ENCODE results near the gene GPR132. TPM values are rescaled to one million over a fixed set of nuclear protein-coding genes. Genes with fewer than 3 reads are reported as not detected.

Gene GPR132
- total RNA-seq, 3 donors from 2014 or later (not counting 1 experiment from before 2014, with no cell fraction given) = 18.2 to 30.3 (median 26.7) TPM

DNA sequence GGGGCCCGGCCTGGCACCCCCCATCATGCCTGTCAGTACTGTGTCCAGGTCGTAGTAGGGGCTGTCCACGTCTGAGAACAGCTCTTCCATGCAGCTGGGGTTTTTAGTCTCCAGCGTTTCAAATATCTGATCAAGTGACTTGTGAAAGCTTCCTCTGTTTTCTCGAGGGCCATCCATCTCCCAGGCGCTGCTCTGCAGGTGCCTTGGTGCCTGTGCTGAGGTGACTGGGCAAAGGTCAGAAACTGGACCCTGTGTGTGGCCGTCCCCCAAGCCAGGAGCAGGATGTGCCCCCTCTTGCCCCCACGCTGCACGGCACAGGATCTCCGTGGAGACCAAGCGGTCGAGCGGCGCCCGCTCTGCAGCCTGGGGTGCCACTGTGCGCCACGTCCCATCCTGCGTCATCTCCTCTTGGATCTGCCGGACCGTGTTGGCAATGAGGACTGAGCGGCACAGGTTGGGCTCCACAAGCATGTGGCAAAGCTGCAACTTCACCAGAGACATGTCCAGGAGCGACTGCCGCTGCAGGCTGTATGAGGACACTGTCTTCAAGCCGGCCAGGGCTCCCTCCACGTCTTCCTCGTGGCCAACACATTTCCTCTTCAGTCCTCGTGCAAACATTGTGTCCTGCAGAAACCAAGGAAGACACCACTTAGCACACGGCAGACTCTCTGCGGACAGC, 53.8 kb downstream of the GPR132 start:
- Histone ChIP-seq H3K4me1 (ENCODE audit: control insufficient read depth, insufficient read depth, low read length) (peaks cover 21% of the 10 kb centered on the region), H3K27ac (ENCODE audit: low read length) (no peak overlapping the region), H3K36me3 (ENCODE audit: control insufficient read depth, insufficient read depth, low read length) (peaks cover 26% of the 10 kb centered on the region), H3K9me3 (ENCODE audit: control insufficient read depth, insufficient read depth, low read length) (no peaks in the 10 kb centered on the region), H3K27me3 (ENCODE audit: control insufficient read depth, insufficient read depth, low read length) (no peaks in the 10 kb centered on the region), H3K4me3 (ENCODE audit: low read length) (no peak overlapping the region)
- no peak for DNase-seq
- Mint-ChIP-seq H3K36me3 (no peaks in the 10 kb centered on the region), H3K9me3 (no peaks in the 10 kb centered on the region), H3K27me3 (ENCODE audit: low read depth in 2 of 2) (no peaks in the 10 kb centered on the region), H3K4me1 (peaks cover 21 to 42% of the 10 kb centered on the region in 2 donors), H3K27ac (no peak overlapping the region), H3K4me3 (no peak overlapping the region)
- no peak for TF ChIP-seq CTCF (IDR thresholded peaks at IDR 0.05)
- WGBS (ENCODE audit: insufficient coverage) = 91% methylated on average over 29 of the region's 29 CpGs
- intact Hi-C loops (cut with micrococcal nuclease) = no loop called here
- ATAC-seq = no peak

DNA sequence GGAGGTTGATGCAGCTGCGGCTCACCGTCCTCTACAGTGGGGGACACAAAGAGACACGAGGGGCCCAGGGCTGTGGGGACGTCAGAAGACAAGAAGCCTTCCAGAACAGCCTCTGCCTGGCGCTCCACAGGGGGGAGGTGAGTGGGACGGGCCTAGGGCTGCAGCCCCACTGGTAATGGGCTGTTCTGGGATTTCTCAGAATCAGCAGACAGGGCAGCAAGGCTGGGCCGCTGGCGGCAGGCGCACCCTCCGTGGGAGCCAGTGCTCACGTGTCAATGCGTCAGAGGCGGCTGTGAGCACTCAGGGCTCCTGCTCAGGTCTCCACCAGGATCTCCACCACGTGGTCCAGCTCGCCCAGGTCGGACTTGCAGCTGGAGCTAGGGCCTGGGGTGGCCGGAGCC, 54.3 kb downstream of the GPR132 start:
- H3K4me3 ChIP-seq (ENCODE audit: low read length) = no peak overlapping the region
- DNase-seq (no peak), ATAC-seq (no peak)
- Mint-ChIP-seq H3K36me3 (no peaks in the 10 kb centered on the region), H3K27me3 (ENCODE audit: low read depth in 2 of 2) (no peaks in the 10 kb centered on the region), H3K9me3 (no peaks in the 10 kb centered on the region), H3K4me3 (no peak overlapping the region), H3K4me1 (peaks cover 16 to 37% of the 10 kb centered on the region in 2 donors), H3K27ac (no peak overlapping the region)
- 87% methylated on average over 17 of the region's 17 CpGs for WGBS (ENCODE audit: insufficient coverage)
- H3K27me3 ChIP-seq (ENCODE audit: control insufficient read depth, insufficient read depth, low read length) = no peaks in the 10 kb centered on the region
- intact Hi-C loops (cut with micrococcal nuclease) = no loop called here
- H3K27ac ChIP-seq (ENCODE audit: low read length) = no peak overlapping the region
- H3K9me3 ChIP-seq (ENCODE audit: control insufficient read depth, insufficient read depth, low read length) = no peaks in the 10 kb centered on the region
- peaks cover 26% of the 10 kb centered on the region for H3K36me3 ChIP-seq (ENCODE audit: control insufficient read depth, insufficient read depth, low read length)
- TF ChIP-seq CTCF (IDR thresholded peaks at IDR 0.05) = no peak
- peaks cover 20% of the 10 kb centered on the region for H3K4me1 ChIP-seq (ENCODE audit: control insufficient read depth, insufficient read depth, low read length)

GRCh38 chr14:105010106-105010505, 55.1 kb downstream of the GPR132 start:
- H3K27ac ChIP-seq (ENCODE audit: low read length) = no peak overlapping the region
- H3K27me3 ChIP-seq (ENCODE audit: control insufficient read depth, insufficient read depth, low read length) = no peaks in the 10 kb centered on the region
- Mint-ChIP-seq H3K27me3 (ENCODE audit: low read depth in 2 of 2) (no peaks in the 10 kb centered on the region), H3K4me1 (peaks cover 11 to 29% of the 10 kb centered on the region in 2 donors), H3K4me3 (no peak overlapping the region), H3K36me3 (no peaks in the 10 kb centered on the region), H3K9me3 (no peaks in the 10 kb centered on the region), H3K27ac (no peak overlapping the region)
- no peak overlapping the region for H3K4me3 ChIP-seq (ENCODE audit: low read length)
- ATAC-seq = no peak
- peaks cover 12% of the 10 kb centered on the region for H3K4me1 ChIP-seq (ENCODE audit: control insufficient read depth, insufficient read depth, low read length)
- H3K36me3 ChIP-seq (ENCODE audit: control insufficient read depth, insufficient read depth, low read length) = peaks cover 26% of the 10 kb centered on the region
- no peak for DNase-seq
- no peaks in the 10 kb centered on the region for H3K9me3 ChIP-seq (ENCODE audit: control insufficient read depth, insufficient read depth, low read length)
- intact Hi-C loops (cut with micrococcal nuclease) = no loop called here
- 89% methylated on average over 4 of the region's 4 CpGs for WGBS (ENCODE audit: insufficient coverage)
- no peak for TF ChIP-seq CTCF (IDR thresholded peaks at IDR 0.05)
